ES-I3 (cell line): Measurements from ENCODE around the gene ACAN.
A peak's percentile ranks its signal among the peaks of the same experiment; 100 is the strongest.
"Not testable (repeated sequence)": the region's sequence is repeated elsewhere in the genome, so short reads cannot be mapped to it uniquely, and the experiment has no call there.

Experiments
- H3K36me3 ChIP-seq: 2 replicates; pipeline ENCODE4 v1.6.1; 2013; ENCODE audit warnings: mild to moderate bottlenecking, low read length, control low read depth, moderate library complexity; ENCODE audit not compliant: insufficient read depth
- H3K4me1 ChIP-seq: 2 replicates; pipeline ENCODE4 v1.6.1; 2013; ENCODE audit warnings: mild to moderate bottlenecking, control low read depth, low read length; ENCODE audit not compliant: insufficient read depth
- H3K9ac ChIP-seq: 2 replicates; pipeline ENCODE4 v1.6.1; 2013; ENCODE audit warnings: low read depth, mild to moderate bottlenecking, low read length, moderate library complexity
- H3K9me3 ChIP-seq: 2 replicates; pipeline ENCODE4 v1.6.1; 2013; ENCODE audit warnings: mild to moderate bottlenecking, low read length, moderate library complexity; ENCODE audit not compliant: control insufficient read depth, insufficient read depth

Gene ACAN

GRCh38 chr15:88912500-88912921 is 109.3 kb downstream of the ACAN start:
- peaks cover 18% of the 10 kb centered on the region for H3K36me3 ChIP-seq
- H3K4me1 ChIP-seq: no peaks in the 10 kb centered on the region; the same call in 1 of the 2 replicates
- H3K9ac ChIP-seq: peak overlapping the region; percentile 87
- no peaks in the 10 kb centered on the region for H3K9me3 ChIP-seq

- H3K36me3 ChIP-seq: peaks cover 18% of the 10 kb centered on the region
- no peaks in the 10 kb centered on the region; the same call in 1 of the 2 replicates for H3K4me1 ChIP-seq
- H3K9me3 ChIP-seq: no peaks in the 10 kb centered on the region
- H3K9ac ChIP-seq: peak within 1 kb of the TSS; percentile 87
These were observed 110.0 kb downstream of the ACAN start, which contains the start of gene MFGE8 for GRCh38 chr15:88913017-88913849. MFGE8 (minus strand) TSS chr15:88913379; CDS start chr15:88913319, 60 bp downstream.

- Histone ChIP-seq H3K9me3 (no peaks in the 10 kb centered on the region), H3K36me3 (peaks cover 15% of the 10 kb centered on the region; the same call in 1 of the 2 replicates), H3K4me1 (no peaks in the 10 kb centered on the region; the same call in 1 of the 2 replicates), H3K9ac (peak overlapping the region; percentile 87)
These were observed 110.6 kb downstream of the ACAN start for GRCh38 chr15:88913850-88914169.

- no peak overlapping the region for H3K9ac ChIP-seq
These were observed 112.1 kb downstream of the ACAN start for GRCh38 chr15:88915354-88915753.

GRCh38 chr15:88917760-88918159 is 114.5 kb downstream of the ACAN start:
- Histone ChIP-seq H3K9ac (no peak overlapping the region), H3K4me1 (no peaks in the 10 kb centered on the region), H3K9me3 (no peaks in the 10 kb centered on the region)

More at GRCh38 chr15:88915354-88915753, 112.1 kb downstream of the ACAN start:
- Histone ChIP-seq H3K4me1 (no peaks in the 10 kb centered on the region; the same call in 1 of the 2 replicates), H3K36me3 (0 out of 2 replicates have a peak, but pooled peaks cover 3% of the 10 kb centered on the region), H3K9me3 (no peaks in the 10 kb centered on the region)

GRCh38 chr15:88918738-88919137 is 115.5 kb downstream of the ACAN start:
- Histone ChIP-seq H3K9me3 (no peaks in the 10 kb centered on the region), H3K36me3 (no peaks in the 10 kb centered on the region), H3K9ac (no peak overlapping the region), H3K4me1 (no peaks in the 10 kb centered on the region)

More at GRCh38 chr15:88917760-88918159, 114.5 kb downstream of the ACAN start:
- no peaks in the 10 kb centered on the region for H3K36me3 ChIP-seq

- H3K36me3 ChIP-seq: no peaks in the 10 kb centered on the region
- H3K4me1 ChIP-seq: no peaks in the 10 kb centered on the region
- no peak overlapping the region for H3K9ac ChIP-seq
- no peaks in the 10 kb centered on the region for H3K9me3 ChIP-seq
These were observed 117.1 kb downstream of the ACAN start for GRCh38 chr15:88920186-88920891.

GRCh38 chr15:88920892-88921435 is 117.7 kb downstream of the ACAN start:
- not testable (repeated sequence) for H3K36me3 ChIP-seq, H3K9ac ChIP-seq, H3K4me1 ChIP-seq, H3K9me3 ChIP-seq
